Mucosa of descending colon (tissue), 3 donors: ENCODE results near the gene SPATA18. TPM values are rescaled to one million over a fixed set of nuclear protein-coding genes. Genes with fewer than 3 reads are reported as not detected.

Experiments
- ATAC-seq: fragments of 200-7000 bp; cut with Tn5 transposase; one replicate; pipeline ENCODE4 v1.9.1; 2020; ENCODE audit warnings: mild to moderate bottlenecking, moderate library complexity
- DNase-seq, 3 donors: peaks; one replicate each; pipeline ENCODE4 v3.0.0-alpha.2; 2020
- H3K36me3 ChIP-seq: fragments of 200-600 bp; one replicate; pipeline ENCODE4 v1.8.0; 2021; ENCODE audit warnings: low read depth, mild to moderate bottlenecking
- H3K4me1 ChIP-seq: fragments of 200-600 bp; one replicate; pipeline ENCODE4 v1.8.0; 2021; ENCODE audit warnings: low read depth, mild to moderate bottlenecking
- H3K4me3 ChIP-seq: fragments of 200-600 bp; one replicate; pipeline ENCODE4 v1.8.0; 2021; ENCODE audit warnings: mild to moderate bottlenecking
- H3K9me3 ChIP-seq: fragments of 200-600 bp; one replicate; pipeline ENCODE4 v1.8.0; 2021; ENCODE audit warnings: mild to moderate bottlenecking
- CTCF ChIP-seq: fragments of 200-600 bp; IDR thresholded peaks from one replicate; pipeline ENCODE4 v1.8.0; 2022; ENCODE audit warnings: antibody characterized with exemption, mild to moderate bottlenecking
- intact Hi-C, 2 donors: fragments of 100-400 bp; cut with DNase I in 1 of 2; cut with micrococcal nuclease in 1 of 2; formaldehyde crosslinking; loops; one replicate each; pipeline versions ENCODE4 v1.11.0 to v1.11.1; 2022; cut with DNase I, micrococcal nuclease
- total RNA-seq, 3 donors: library from RNA; stranded (reverse); fragmentation: NEBNext Ultra II Directional in 2 of 3; extraction: Animal tissue kit (Norgen Biotek cat#: 25700) in 2 of 3; gene quantifications; one replicate each; pipeline versions ENCODE4 v1.2.1 to v1.2.4, GENCODE V29; 2021 to 2023
- donor health status: DM: no; HTN: no; CAD: no; lungs with moderate emphysema.
- donor health status: DM: no; HTN: no; CAD: no.
- donor health status: DM: no; HTN: yes; CAD: no.

The SPATA18 gene
- total RNA-seq, 3 donors from 2014 or later: 8.4 to 15.5 (median 8.7) TPM

- H3K36me3 ChIP-seq: no peaks in the 10 kb centered on the region
- intact Hi-C loops: no loop called here
- H3K4me3 ChIP-seq: no peak overlapping the region
- no peak for ATAC-seq
- no peak for DNase-seq
- TF ChIP-seq CTCF: no peak
- H3K4me1 ChIP-seq: no peaks in the 10 kb centered on the region
- H3K9me3 ChIP-seq: no peaks in the 10 kb centered on the region
These were observed 42.4 kb downstream of the SPATA18 start for GRCh38 chr4:52093466-52093865.

- ATAC-seq (no peak), DNase-seq (no peak)
- no peaks in the 10 kb centered on the region for H3K9me3 ChIP-seq
- intact Hi-C loops: no loop called here
- no peak overlapping the region for H3K4me3 ChIP-seq
- no peak for TF ChIP-seq CTCF
- no peaks in the 10 kb centered on the region for H3K4me1 ChIP-seq
- H3K36me3 ChIP-seq: no peaks in the 10 kb centered on the region
These were observed 43.5 kb downstream of the SPATA18 start for GRCh38 chr4:52094376-52095145.

- H3K4me3 ChIP-seq: no peak overlapping the region
- no peak for ATAC-seq
- no peaks in the 10 kb centered on the region for H3K36me3 ChIP-seq
- no peaks in the 10 kb centered on the region for H3K4me1 ChIP-seq
- intact Hi-C loops: no loop called here
- H3K9me3 ChIP-seq: no peaks in the 10 kb centered on the region
- no peak for TF ChIP-seq CTCF
- DNase-seq: no peak
These were observed 44.3 kb downstream of the SPATA18 start for GRCh38 chr4:52095374-52095773.

- intact Hi-C loops: no loop called here
- Histone ChIP-seq H3K9me3 (no peaks in the 10 kb centered on the region), H3K4me1 (no peaks in the 10 kb centered on the region), H3K36me3 (no peaks in the 10 kb centered on the region), H3K4me3 (no peak overlapping the region)
- TF ChIP-seq CTCF: no peak
- DNase-seq (no peak), ATAC-seq (no peak)
These were observed 44.9 kb downstream of the SPATA18 start for GRCh38 chr4:52096048-52096447.

- Histone ChIP-seq H3K4me1 (no peaks in the 10 kb centered on the region), H3K9me3 (no peaks in the 10 kb centered on the region), H3K36me3 (no peaks in the 10 kb centered on the region), H3K4me3 (no peak overlapping the region)
- no peak for TF ChIP-seq CTCF
- DNase-seq (no peak), ATAC-seq (no peak)
- intact Hi-C loops: no loop called here
These were observed 47.5 kb downstream of the SPATA18 start for GRCh38 chr4:52098618-52099017.
